Peyer's patch (tissue), 4 donors: ENCODE measurements around the gene KAZN.

Experiments used
- CTCF ChIP-seq, 6 experiments: fragments of 450-650 bp in 4 of 6; fragments of 200-600 bp in 2 of 6; sonication (generic) in 1 of 6; IDR thresholded peaks; one replicate each; pipeline ENCODE4 v1.5.1; 2017 to 2019; ENCODE audit warnings: antibody characterized with exemption in 6 of 6, mild to moderate bottlenecking in 3 of 6, moderate library complexity in 1 of 6
- POLR2A ChIP-seq, 2 donors: fragments of 450-650 bp; IDR thresholded peaks; one replicate each; pipeline ENCODE4 v1.5.1; 2017; ENCODE audit warnings: antibody characterized with exemption in 2 of 2, mild to moderate bottlenecking in 2 of 2, moderate library complexity in 2 of 2

- TF ChIP-seq CTCF (IDR thresholded peaks at IDR 0.05): no peak
- TF ChIP-seq POLR2A (IDR thresholded peaks at IDR 0.05): no peak
Observed at GRCh38 chr1:15123925-15124324, 525.4 kb downstream of the KAZN start.
